Left ventricle myocardium inferior (tissue), 1 donor: ENCODE data around the gene VWCE. TPM values are rescaled to one million over a fixed set of nuclear protein-coding genes. Genes with fewer than 3 reads are reported as not detected.

Source experiments
- DNase-seq: peaks from one replicate; pipeline ENCODE4 v3.0.0-alpha.2; 2020
- H3K27ac ChIP-seq: fragments of 200-600 bp; replicated peaks from 2 replicates; pipeline ENCODE4 v1.8.0; 2021
- H3K27me3 ChIP-seq: fragments of 200-600 bp; 2 replicates; pipeline ENCODE4 v1.8.0; 2021; ENCODE audit warnings: low read depth
- H3K36me3 ChIP-seq: fragments of 200-600 bp; 2 replicates; pipeline ENCODE4 v1.8.0; 2021
- H3K4me1 ChIP-seq: fragments of 200-600 bp; 2 replicates; pipeline ENCODE4 v1.8.0; 2021
- H3K4me3 ChIP-seq: fragments of 200-600 bp; 2 replicates; pipeline ENCODE4 v1.8.0; 2021; ENCODE audit warnings: mild to moderate bottlenecking, moderate library complexity
- H3K9me3 ChIP-seq: fragments of 200-600 bp; replicated peaks from 2 replicates; pipeline ENCODE4 v1.8.0; 2021
- intact Hi-C: fragments of 100-400 bp; cut with micrococcal nuclease; formaldehyde crosslinking; loops from one replicate; pipeline ENCODE4 v1.11.0; 2022
- total RNA-seq: library from RNA; stranded (reverse); fragmentation: NEBNext Ultra II Directional; extraction: Animal tissue kit (Norgen Biotek cat#: 25700); gene quantifications from one replicate; pipeline ENCODE4 v1.2.1, GENCODE V29; 2021
- TF ChIP-seq, protein P1 (sequence below): fragments of 200-600 bp; IDR thresholded peaks from 2 replicates; pipeline ENCODE4 v1.8.0; 2021; ENCODE audit warnings: antibody characterized with exemption, mild to moderate bottlenecking, borderline replicate concordance
- donor health status: DM: no; HTN: yes; CAD: no; lungs with severe emphysema.

Gene VWCE
- total RNA-seq, 1 donor from 2014 or later = 0.77 TPM

GRCh38 chr11:61340979-61341378 is 45.9 kb upstream of the VWCE start:
- DNase-seq = no peak
- Histone ChIP-seq H3K9me3 (no peaks in the 10 kb centered on the region), H3K4me1 (peaks cover 7% of the 10 kb centered on the region), H3K27ac (no peak overlapping the region), H3K36me3 (peaks cover 5% of the 10 kb centered on the region), H3K27me3 (no peaks in the 10 kb centered on the region), H3K4me3 (no peak overlapping the region)
- intact Hi-C loops = no loop called here
- TF ChIP-seq, protein P1, sequence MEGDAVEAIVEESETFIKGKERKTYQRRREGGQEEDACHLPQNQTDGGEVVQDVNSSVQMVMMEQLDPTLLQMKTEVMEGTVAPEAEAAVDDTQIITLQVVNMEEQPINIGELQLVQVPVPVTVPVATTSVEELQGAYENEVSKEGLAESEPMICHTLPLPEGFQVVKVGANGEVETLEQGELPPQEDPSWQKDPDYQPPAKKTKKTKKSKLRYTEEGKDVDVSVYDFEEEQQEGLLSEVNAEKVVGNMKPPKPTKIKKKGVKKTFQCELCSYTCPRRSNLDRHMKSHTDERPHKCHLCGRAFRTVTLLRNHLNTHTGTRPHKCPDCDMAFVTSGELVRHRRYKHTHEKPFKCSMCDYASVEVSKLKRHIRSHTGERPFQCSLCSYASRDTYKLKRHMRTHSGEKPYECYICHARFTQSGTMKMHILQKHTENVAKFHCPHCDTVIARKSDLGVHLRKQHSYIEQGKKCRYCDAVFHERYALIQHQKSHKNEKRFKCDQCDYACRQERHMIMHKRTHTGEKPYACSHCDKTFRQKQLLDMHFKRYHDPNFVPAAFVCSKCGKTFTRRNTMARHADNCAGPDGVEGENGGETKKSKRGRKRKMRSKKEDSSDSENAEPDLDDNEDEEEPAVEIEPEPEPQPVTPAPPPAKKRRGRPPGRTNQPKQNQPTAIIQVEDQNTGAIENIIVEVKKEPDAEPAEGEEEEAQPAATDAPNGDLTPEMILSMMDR = no peak

- DNase-seq = no peak
- intact Hi-C loops = loop anchor here (5.0 kb wide), 1 partner anchor 43 kb away; no protein-coding TSS in a partner anchor
- TF ChIP-seq, protein P1 = no peak
- H3K4me3 ChIP-seq = no peak overlapping the region
- H3K27me3 ChIP-seq = no peaks in the 10 kb centered on the region
- peaks cover 9% of the 10 kb centered on the region for H3K4me1 ChIP-seq
- H3K9me3 ChIP-seq = no peaks in the 10 kb centered on the region
- peaks cover 5% of the 10 kb centered on the region for H3K36me3 ChIP-seq
- no peak overlapping the region for H3K27ac ChIP-seq
Measured at GRCh38 chr11:61339490-61339878, 44.4 kb upstream of the VWCE start.

GRCh38 chr11:61338783-61339489 is 43.8 kb upstream of the VWCE start:
- H3K27me3 ChIP-seq = no peaks in the 10 kb centered on the region
- H3K4me1 ChIP-seq = peaks cover 12% of the 10 kb centered on the region
- intact Hi-C loops = loop anchor here (5.0 kb wide), 1 partner anchor 43 kb away; no protein-coding TSS in a partner anchor
- TF ChIP-seq, protein P1 = no peak
- peaks cover 5% of the 10 kb centered on the region for H3K36me3 ChIP-seq
- H3K4me3 ChIP-seq = no peak overlapping the region
- no peak overlapping the region for H3K27ac ChIP-seq
- no peaks in the 10 kb centered on the region for H3K9me3 ChIP-seq
- DNase-seq = no peak

DNA sequence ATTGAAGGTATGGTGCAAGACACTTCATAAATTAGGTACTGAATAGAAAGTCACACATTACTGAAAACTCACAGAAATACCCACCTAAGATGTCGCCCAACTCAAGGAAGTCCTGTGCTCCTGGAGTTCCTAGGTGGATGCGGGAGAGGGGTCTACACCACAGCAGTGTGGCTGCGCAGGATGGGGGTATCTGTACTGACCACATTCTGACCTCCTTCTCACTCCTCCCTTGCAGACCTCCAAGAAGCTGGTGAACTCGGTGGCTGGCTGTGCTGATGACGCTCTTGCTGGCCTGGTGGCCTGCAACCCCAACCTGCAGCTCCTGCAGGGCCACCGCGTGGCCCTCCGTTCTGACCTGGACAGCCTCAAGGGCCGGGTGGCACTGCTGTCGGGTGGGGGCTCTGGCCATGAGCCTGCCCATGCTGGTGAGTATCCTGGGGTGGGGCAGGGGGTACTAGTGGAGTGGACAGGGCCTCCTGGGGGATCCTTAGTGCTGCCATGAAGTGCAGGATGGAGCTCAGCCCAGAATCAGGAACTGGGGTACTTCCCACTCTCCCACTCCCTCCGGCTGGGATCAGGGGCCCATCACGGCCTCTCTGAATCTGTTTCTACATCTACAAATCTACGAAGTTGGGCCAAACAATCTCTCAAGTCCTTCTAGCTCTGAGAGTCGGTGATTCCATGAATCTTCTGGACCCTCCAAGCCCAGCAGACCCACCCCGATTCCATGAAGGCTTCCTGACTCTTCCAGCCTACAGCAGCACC is 42.8 kb upstream of the VWCE start:
- no peak overlapping the region for H3K4me3 ChIP-seq
- H3K27ac ChIP-seq = no peak overlapping the region
- peaks cover 5% of the 10 kb centered on the region for H3K36me3 ChIP-seq
- TF ChIP-seq, protein P1 = no peak
- H3K9me3 ChIP-seq = no peaks in the 10 kb centered on the region
- peaks cover 21% of the 10 kb centered on the region for H3K4me1 ChIP-seq
- H3K27me3 ChIP-seq = no peaks in the 10 kb centered on the region
- no peak for DNase-seq
- intact Hi-C loops = loop anchor here (5.0 kb wide), 1 partner anchor 44 kb away; no protein-coding TSS in a partner anchor

- no peaks in the 10 kb centered on the region for H3K36me3 ChIP-seq
- intact Hi-C loops = loop anchor here (5.0 kb wide), 1 partner anchor 46 kb away; no protein-coding TSS in a partner anchor
- no peak overlapping the region for H3K4me3 ChIP-seq
- peak; percentile 71 for DNase-seq
- H3K4me1 ChIP-seq = peaks cover 37% of the 10 kb centered on the region
- H3K9me3 ChIP-seq = no peaks in the 10 kb centered on the region
- H3K27ac ChIP-seq = peak overlapping the region; percentile 64
- TF ChIP-seq, protein P1 = peak; percentile 96
- H3K27me3 ChIP-seq = no peaks in the 10 kb centered on the region
Measured at GRCh38 chr11:61336171-61336935, 41.2 kb upstream of the VWCE start.
